ENCODE measurements around the gene AGAP3. TPM values are rescaled to one million over a fixed set of nuclear protein-coding genes. Genes with fewer than 3 reads are reported as not detected.

Gene AGAP3
- total and polyA plus RNA-seq, 3 donors from 2014 or later = 44.1 to 90.5 (median 65.6) TPM

DNA sequence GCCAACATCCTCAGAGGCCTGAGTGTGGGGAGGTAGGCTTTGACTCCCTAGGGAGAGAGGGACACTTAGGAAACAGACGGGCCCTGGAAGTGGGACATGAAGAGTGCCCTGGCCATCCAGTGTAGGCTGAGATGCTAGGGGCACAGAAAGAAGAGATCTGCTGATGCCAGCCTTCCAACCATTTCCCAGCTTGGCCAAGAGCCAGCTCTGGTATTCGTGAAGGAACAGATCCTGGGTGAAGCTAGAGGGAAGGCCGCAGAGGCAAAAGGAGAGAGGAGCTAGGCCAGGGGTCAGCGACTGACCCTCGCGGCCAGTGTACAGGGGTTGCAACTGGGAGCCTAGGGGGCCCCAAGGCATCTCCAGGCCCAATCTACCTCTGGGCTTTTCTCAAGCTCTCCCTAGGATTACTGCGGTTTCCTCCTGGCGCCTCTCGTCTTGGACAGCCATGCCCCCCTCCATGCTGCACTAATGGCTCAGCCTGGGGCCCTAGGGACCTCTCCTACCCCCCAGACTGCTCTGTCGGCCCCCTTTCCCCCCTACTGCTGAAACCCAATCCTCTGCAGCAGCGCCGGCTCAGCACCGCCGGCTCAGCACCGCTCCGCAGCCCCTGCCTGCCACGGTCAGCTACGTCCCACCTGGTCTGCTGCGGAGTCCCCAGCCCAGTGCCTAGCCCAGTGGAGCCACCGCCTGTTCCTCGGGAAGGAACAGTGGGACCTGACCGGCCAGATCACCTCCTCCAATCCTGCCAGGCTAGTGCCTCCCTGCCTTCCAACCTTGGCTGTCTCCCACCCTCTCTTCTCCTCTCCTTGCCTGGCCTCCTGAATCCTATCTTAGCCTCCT, 38.1 kb upstream of the AGAP3 start, which contains the start of gene ASIC3:
ASIC3 (plus strand) TSS at position 556 of the 840 bp plus-strand sequence. CDS start 355 bp downstream, outside the sequence.
- H3K36me3 ChIP-seq (ENCODE audit: low read depth, missing control alignments) = no peaks in the 10 kb centered on the region
- H3K27ac ChIP-seq = no peak within 1 kb of the TSS
- no peak for TF ChIP-seq CTCF (IDR thresholded peaks at IDR 0.05)
- no peak for TF ChIP-seq POLR2A (IDR thresholded peaks at IDR 0.05)
- WGBS, 2 donors = 77 to 81% methylated on average over 19 to 22 of the region's 22 CpGs
- no peaks in the 10 kb centered on the region for H3K27me3 ChIP-seq
- no peaks in the 10 kb centered on the region for H3K9me3 ChIP-seq
- H3K4me3 ChIP-seq = no peak within 1 kb of the TSS
- DNase-seq = no peak
- intact Hi-C loops (cut with DNase I; ENCODE audit: low total_unique reads) = no loop called here
- H3K4me1 ChIP-seq = no peaks in the 10 kb centered on the region

GRCh38 chr7:151048911-151049463, 37.3 kb upstream of the AGAP3 start:
- Histone ChIP-seq H3K4me3 (no peak overlapping the region), H3K9me3 (no peaks in the 10 kb centered on the region), H3K36me3 (ENCODE audit: low read depth, missing control alignments) (no peaks in the 10 kb centered on the region), H3K27ac (no peak overlapping the region), H3K4me1 (no peaks in the 10 kb centered on the region), H3K27me3 (no peaks in the 10 kb centered on the region)
- WGBS, 2 donors = 85 to 95% methylated on average over 32 to 35 of the region's 38 CpGs
- DNase-seq = no peak
- no peak for TF ChIP-seq POLR2A (IDR thresholded peaks at IDR 0.05)
- no peak for TF ChIP-seq CTCF (IDR thresholded peaks at IDR 0.05)
- intact Hi-C loops (cut with DNase I; ENCODE audit: low total_unique reads) = no loop called here

GRCh38 chr7:151051108-151051507, 35.2 kb upstream of the AGAP3 start:
- H3K27ac ChIP-seq = no peak overlapping the region
- 2 to 15% methylated on average over 4 to 48 of the region's 50 CpGs for WGBS, 2 donors
- H3K27me3 ChIP-seq = no peaks in the 10 kb centered on the region
- intact Hi-C loops (cut with DNase I; ENCODE audit: low total_unique reads) = no loop called here
- no peaks in the 10 kb centered on the region for H3K9me3 ChIP-seq
- peak; percentile 79 for DNase-seq
- no peak overlapping the region for H3K4me3 ChIP-seq
- H3K4me1 ChIP-seq = no peaks in the 10 kb centered on the region
- TF ChIP-seq POLR2A (IDR thresholded peaks at IDR 0.05) (no peak), CTCF (IDR thresholded peaks at IDR 0.05) (no peak)
- no peaks in the 10 kb centered on the region for H3K36me3 ChIP-seq (ENCODE audit: low read depth, missing control alignments)

GRCh38 chr7:151053096-151053495, 33.2 kb upstream of the AGAP3 start:
- Histone ChIP-seq H3K27ac (no peak overlapping the region), H3K9me3 (no peaks in the 10 kb centered on the region), H3K36me3 (ENCODE audit: low read depth, missing control alignments) (no peaks in the 10 kb centered on the region), H3K4me3 (no peak overlapping the region), H3K27me3 (no peaks in the 10 kb centered on the region), H3K4me1 (peaks cover 6% of the 10 kb centered on the region)
- intact Hi-C loops (cut with DNase I; ENCODE audit: low total_unique reads) = no loop called here
- TF ChIP-seq POLR2A (IDR thresholded peaks at IDR 0.05) = no peak
- TF ChIP-seq CTCF (IDR thresholded peaks at IDR 0.05) = no peak
- 84 to 87% methylated on average over 4 of the region's 4 CpGs for WGBS, 2 donors
- no peak for DNase-seq

All from testis (tissue), 3 donors.